Activated T-helper 9 cell treated with anti-CD3 and anti-CD28 coated beads, Interleukin-2, amount 50 U/mL, for 16 hours (primary cell): ENCODE results near the gene NGLY1.
A peak's percentile ranks its signal among the peaks of the same experiment; 100 is the strongest.

Experiments used
- DNase-seq: peaks from one replicate; pipeline ENCODE4 v3.0.0-alpha.2; 2020; ENCODE audit warnings: low read depth

Gene NGLY1

DNA sequence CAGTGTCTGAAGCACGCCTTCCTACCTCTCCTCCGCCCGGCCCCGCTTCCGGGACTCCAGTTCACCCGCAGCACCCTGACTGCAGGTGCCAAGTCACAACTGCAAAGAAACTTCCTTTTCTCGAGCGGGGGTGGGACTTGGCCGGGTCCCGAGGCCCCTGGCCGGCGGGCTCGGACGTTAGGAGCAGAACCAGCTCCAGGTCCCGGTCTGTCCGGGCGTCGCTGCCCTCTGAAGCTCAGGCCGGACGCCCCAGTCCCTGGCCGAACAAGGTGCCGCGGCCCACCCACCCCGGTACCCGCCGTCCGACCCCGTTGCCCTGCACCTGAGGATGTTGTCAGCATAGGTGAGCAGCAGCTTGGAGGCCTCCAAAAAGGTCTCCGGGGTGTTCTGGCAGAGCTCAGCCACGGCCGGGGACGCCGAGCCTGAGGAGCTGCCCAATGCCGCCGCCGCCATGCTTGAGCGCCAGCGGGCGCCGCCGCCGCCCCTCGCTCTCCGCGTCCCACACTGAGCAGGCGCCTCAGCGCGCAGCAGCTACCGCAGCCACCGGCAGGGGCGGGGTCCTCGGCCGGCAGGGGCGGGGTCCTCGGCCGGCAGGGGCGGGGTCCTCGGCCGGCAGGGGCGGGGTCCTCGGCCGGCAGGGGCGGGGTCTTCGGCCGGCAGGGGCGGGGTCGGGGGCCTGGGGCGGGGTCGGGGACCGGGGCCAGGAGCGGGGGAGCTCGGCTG, at the start of gene NGLY1:
NGLY1 (minus strand) TSS at position 506 of the 723 bp plus-strand sequence; CDS start at position 453, 53 bp downstream.
- DNase-seq = peak; percentile 77

GRCh38 chr3:25831578-25831977, 48.3 kb upstream of the NGLY1 start:
- no peak for DNase-seq

DNA sequence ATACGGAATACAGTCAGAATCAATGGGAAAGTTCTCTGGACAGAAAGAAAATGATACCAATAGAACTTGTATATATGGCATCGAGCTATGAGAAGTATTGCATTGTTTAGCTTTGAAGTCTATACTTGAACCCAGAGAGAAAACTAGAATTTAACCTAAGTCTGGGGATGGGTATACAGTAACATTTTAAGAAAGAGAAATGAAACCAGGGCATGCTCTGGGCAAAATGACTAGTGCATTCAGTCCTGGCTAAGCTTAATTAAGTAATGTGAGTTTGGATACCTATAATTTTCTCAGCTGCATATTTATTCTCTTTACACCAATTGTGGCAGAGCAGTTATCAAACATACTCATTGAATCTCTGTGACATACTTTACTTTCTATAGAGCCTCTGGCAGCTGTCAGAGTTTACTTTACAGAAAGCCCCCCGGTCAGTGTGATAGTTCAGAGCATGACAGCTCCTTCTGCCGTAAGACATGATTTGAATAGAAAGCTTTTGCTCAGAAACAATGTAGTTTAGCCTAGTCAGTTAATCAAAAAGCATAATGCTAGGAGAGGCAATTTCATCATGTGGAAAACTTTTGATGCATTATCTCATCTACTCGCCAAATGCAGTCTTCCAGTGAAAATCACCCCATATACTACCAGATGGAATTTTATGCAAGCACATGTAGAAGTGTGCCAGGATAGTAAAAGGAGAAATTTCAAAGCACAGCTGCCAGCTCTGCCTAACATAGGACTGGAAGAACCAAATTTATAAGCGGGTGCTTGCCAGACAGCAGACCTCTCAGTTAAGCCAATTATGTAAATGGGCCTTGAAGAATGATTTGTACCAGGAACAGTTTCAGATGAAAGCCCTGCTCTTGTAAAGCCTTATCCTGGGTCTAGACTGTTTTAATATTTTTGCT, 47.4 kb upstream of the NGLY1 start:
- DNase-seq = no peak

- DNase-seq = no peak
These were observed 43.3 kb upstream of the NGLY1 start for GRCh38 chr3:25826510-25826909.

GRCh38 chr3:25823314-25823713, 40.1 kb upstream of the NGLY1 start:
- DNase-seq = no peak

DNA sequence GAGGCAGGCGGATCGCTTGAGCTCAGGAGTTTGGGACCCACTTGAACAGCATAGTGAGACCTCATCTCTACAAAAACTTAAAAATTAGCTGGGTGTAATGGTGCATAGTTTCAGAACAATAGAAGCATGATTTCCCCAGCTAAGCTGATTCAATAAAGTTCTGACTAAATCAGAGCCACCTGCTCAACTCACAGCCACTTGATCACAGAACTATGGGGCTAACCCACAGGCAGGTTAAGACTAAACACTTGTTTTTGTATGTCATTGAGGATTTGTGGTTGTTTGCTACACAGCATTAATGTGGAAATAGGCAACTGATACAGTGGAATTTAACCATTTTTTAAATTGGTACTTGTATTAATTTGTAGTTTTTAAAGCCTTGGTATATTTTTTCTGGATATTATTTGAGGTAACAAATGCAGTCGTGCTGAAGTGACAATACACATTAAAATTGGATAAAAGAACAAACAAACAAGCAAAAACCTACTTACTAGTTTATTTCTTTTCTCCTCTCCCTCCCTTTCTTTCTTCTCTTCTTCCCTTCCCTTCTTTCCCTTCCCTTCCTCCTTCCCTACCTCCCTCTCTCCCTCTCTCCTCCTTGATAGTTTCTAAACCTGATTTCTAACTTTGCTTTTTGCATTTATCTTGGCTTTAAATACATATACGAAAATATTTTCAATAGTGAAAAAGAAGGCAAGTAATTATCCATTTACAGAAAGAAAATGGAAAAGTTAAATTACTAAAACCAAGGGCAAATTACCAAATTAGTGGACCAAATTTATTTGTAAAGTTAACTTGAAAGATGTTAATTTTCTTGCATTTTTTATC, 38.7 kb upstream of the NGLY1 start:
- DNase-seq = no peak

- DNase-seq = no peak
These were observed 37.7 kb upstream of the NGLY1 start for GRCh38 chr3:25820816-25821486.

GRCh38 chr3:25820366-25820765, 37.1 kb upstream of the NGLY1 start:
- no peak for DNase-seq

- DNase-seq = no peak
These were observed 35.1 kb upstream of the NGLY1 start for GRCh38 chr3:25818335-25818734.

- DNase-seq = no peak
These were observed 34.4 kb upstream of the NGLY1 start for GRCh38 chr3:25817638-25818037.

DNA sequence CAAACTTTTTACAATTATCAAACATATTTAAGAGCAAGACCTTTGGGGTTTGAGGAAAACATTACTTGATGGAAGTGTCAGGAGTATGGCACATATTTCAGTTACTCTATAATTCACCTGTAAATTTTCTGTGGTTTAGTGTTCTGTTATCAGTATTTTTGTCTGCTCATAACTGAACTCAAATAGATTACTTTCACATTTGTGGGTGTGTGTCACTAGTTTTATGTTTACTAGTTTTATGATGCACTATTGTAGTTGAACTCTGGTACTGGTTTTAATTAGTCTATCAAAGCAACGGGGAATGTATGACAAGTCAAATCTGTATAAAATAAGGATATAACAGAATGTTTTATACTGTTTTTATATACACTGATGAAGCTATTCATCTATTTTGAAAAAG, 33.9 kb upstream of the NGLY1 start:
- no peak for DNase-seq

- no peak for DNase-seq
These were observed 29.4 kb upstream of the NGLY1 start for GRCh38 chr3:25812644-25813043.

DNA sequence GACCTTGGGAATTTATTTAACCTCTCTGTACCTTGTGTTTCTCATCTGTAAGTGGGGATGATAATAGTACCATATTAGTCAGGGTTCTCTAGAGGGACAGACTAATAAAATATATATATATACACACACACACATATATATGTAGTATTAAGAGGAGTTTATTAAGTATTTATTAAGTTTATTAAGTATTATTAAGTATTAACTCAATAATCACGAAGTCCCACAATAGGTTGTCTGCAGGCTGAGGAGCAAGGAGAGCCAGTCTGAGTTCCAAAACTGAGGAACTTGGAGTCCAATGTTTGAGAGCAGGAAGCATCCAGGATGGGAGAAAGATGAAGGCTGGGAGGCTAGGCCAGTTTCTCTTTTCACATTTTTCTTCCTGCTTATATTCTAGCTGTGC, 21.4 kb upstream of the NGLY1 start:
- no peak for DNase-seq

DNA sequence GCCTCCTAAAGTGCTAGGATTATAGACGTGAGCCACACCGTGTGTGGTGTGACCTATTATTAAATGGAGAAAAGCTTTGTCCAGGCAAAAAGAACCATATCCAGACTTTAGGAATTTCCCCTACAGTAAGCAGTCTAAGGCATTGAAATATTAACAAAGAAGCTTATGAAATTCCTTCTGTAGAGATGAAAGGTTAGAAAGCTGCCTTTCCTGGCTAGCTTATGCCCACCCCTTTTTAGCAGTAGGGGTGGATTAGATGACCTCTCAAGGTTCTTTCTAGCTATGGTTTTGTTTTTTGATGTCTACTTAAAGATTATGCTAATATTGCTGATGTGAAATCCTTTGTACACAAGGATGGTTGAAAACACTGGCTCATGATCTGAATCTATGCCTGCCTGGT, 20.6 kb upstream of the NGLY1 start:
- no peak for DNase-seq

- no peak for DNase-seq
These were observed 18.5 kb upstream of the NGLY1 start for GRCh38 chr3:25801786-25802185.

- DNase-seq = peak; percentile 91
These were observed 6.6 kb upstream of the NGLY1 start, which contains the start of gene OXSM for GRCh38 chr3:25789596-25790556. Gene OXSM, plus strand, starts transcription at chr3:25790090. Its CDS starts 931 bp downstream, at chr3:25791021.

DNA sequence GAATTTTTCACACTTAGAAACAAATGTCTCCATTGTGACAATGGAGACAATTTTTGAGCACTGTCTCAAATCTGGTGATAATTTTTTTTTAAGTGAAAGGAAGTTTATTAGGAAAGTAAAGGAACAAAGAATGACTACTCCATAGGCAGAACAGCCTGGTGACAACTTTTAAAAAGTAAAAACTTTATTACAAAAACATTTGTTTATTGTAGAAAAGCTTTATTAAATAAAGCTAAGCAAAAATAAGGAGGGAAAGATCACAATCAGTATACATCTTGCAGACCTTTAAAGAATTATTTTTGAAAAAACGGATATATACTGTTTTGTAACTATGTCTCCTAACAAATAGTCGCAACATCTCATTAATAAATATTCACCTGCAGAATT, 6.0 kb upstream of the NGLY1 start:
- DNase-seq = no peak

DNA sequence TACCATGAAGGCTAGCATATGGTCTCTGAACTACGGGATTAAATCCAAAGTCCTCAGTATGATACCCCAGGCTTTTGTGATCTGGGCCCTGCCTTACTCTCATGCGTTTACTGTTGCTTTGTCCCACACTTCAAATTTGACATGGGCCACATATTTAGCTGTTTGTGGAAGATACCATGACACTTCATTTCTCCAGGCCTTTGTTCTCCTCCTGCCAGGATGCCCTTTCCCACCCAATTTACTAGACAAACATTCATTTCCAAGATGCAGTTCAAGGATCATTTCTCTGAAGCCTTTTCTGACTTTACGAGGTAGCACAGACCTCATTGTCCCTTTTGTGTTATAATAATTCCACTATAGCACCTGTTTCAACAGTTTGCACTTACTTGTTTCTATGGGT, 4.4 kb upstream of the NGLY1 start:
- no peak for DNase-seq

DNA sequence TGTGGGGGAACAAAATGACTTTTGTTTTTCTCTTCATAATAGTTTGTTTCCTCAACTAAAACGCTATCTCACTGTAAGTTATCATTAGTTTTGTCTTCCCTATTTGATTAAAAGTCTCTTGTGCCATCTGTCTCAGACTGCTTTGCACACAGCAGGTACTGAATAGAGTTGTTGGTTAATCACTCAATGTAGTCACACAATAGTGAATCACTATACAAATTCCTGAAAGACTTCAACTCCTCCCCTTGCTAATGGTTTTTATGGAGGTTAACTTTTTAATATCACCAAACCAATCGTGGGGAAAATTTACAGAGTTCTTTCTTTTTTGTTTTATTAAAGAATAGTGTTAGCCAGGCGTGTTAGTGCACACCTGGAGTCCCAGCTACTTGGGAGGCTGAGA, 2.6 kb upstream of the NGLY1 start:
- DNase-seq = no peak

DNA sequence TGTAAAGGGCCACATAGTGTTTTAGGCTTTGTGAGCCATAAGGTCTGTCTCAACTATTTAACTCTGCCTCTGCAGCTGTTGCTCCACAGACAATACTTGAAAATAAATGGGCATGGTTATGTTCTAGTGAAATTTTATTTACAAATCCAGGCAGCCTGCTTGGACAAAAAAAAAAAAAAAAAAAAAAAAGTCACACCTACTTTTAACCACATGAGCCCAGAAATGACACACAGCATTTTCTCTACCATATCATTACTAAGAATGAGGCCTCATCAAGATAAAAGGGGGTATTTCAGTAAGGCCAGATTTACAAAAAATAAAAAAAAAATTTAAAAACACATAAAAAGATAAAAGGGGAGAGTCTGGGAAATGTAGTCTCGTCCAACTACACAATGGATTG, 1.7 kb upstream of the NGLY1 start:
- DNase-seq = no peak
